SHP77 (cell line): Measurements from ENCODE around the gene TRAF6.

Experiments used
- DNase-seq, 2 experiments: peaks; one replicate each; lab custom pipeline; 2025; lab: John Stamatoyannopoulos, UW

TRAF6 gene

DNA sequence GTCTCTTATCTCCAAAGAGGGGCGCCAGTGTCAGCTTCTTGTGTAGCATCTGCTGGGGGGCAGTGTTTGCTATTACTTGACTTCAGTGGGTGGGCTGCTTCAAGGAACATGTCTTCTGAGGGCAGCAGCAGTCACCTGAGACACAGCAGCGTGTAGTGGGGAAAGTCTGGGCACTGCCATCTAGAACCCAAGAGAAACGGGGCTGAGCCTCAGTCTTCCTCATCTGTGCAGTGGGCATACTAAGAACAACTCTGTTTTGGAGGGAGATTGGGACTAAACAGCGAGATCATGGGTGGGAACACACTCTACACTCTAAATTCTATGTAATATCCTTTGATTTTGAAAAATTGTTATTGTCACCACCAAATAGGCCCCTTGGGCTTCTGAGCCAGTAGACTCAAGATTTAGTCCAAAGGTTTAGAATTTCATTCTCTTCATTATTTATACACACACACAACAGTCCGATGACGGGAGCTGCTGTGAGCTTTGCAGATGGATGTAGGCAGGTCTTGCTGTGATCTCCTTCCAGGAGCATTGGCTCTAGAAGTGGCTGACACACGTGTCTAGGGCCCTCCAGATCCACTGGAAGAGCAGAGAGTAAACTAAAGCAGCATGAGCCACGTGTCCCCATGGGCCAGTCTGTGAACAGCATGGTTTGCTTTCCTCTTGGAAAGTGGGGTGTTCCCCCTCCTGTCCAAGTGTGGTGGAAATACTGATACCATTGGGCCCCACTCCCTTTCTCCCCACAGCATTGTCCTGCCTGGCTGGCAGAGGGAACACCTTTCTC is 51.8 kb downstream of the TRAF6 start:
- no peak for DNase-seq

GRCh38 chr11:36456156-36456555 is 53.9 kb downstream of the TRAF6 start:
- no peak for DNase-seq

DNA sequence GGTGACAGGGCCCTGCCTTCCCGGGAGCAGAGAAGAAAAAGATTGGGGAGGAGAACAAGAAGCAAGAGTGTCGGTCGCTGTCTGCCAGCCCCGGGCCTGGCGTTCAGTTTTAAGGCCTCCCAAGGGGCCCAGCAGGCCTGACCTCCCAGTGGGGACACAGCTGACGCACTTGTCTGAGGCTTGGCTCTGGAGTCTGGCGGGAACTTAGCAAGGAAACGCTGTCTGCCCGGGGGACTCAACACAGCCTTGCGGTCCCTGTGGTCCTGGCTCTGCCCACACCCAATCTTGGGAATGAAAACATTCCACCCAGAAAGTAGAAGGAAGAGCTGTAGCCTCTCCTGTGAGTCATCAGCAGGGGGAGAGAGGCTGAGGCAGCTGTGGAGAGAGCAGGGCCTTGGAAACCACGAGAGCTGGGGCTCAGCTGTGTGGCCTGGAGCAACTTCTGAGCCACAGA is 54.4 kb downstream of the TRAF6 start:
- no peak for DNase-seq

GRCh38 chr11:36454941-36455631 is 55.0 kb downstream of the TRAF6 start:
- DNase-seq = no peak

- DNase-seq = no peak
These were observed 55.5 kb downstream of the TRAF6 start for GRCh38 chr11:36454551-36454940.

- DNase-seq = no peak
These were observed 56.4 kb downstream of the TRAF6 start for GRCh38 chr11:36453678-36454077.

GRCh38 chr11:36452961-36453360 is 57.1 kb downstream of the TRAF6 start:
- DNase-seq = no peak

DNA sequence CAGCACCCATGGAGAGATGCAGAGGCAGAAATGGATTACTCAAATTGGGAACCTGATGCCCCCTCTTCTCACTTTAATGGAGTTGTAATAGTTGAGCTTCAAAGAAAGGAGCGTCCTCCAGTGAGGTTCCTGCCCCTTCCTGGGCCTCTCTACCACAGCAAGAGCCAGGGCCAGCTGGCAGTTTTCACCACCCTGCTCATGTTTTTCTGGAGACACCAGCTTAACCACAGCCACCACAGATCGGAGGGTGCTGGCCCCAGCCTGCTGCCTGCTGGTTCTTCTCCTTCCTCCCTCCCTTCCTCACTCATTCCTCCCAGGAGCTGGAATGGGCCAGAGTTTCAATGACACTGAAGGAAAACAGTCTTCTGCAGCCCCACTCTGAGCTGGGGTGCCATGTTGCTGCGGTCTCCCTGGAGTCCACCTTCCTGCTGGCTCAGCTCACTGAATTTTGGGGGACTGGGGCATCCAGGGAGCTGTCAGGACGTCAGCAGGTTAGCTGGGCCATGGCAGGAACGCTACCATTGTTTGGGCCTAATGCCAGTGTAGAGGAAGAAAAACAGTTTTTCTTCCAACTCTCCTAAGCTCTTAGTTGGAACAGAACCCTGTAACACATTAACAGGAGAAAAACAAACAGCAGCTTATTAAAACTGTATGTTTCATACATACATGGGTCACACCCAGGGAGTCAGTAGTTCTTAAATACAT is 57.7 kb downstream of the TRAF6 start:
- DNase-seq = no peak

DNA sequence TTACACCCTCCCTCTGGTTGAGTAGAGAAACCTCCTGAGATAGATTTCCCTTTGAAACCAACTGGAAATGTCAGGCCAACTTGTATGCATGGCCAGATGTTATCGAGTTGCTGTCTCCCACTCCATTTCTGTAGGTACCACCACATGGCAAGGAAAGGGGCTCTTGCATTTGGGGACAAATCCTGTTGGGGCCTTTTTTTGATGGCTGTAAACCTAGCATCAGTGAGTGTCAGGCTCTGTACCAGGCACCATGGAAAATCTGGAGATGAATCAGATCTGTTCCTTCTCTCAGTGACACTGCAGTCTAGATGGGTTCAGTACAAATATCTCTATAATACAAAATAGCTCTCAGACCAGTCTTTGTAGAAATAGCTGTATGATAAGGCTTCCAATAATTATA is 58.4 kb downstream of the TRAF6 start:
- no peak for DNase-seq

GRCh38 chr11:36451045-36451444 is 59.0 kb downstream of the TRAF6 start:
- DNase-seq = no peak

DNA sequence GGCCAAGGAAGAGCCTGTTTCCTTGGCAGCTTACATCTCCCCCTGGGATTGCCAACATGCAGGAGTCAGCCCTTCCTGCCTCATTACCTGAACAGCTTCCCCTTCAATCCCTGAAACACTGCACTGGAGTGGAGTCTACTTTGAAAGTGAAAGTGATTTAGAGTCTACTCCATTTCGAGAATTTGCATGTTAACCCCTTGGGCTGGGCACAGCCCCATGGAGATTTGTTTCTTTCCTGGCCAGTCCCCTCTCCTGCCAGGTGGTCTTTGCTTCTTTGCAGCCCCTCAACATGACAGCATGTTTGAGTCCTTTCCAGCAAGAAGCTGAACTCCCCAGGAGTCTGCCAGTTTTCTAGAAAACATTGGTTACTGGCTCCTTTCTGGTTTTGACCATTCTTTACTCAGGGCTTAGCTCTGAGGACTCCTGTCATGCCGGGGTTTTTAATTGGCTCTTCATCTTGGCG is 59.9 kb downstream of the TRAF6 start:
- no peak for DNase-seq

- DNase-seq = no peak
These were observed 60.4 kb downstream of the TRAF6 start for GRCh38 chr11:36449561-36450096.

- DNase-seq = no peak
These were observed 62.1 kb downstream of the TRAF6 start for GRCh38 chr11:36447947-36448346.

GRCh38 chr11:36447514-36447913 is 62.6 kb downstream of the TRAF6 start:
- DNase-seq = no peak

- DNase-seq = no peak
These were observed 63.9 kb downstream of the TRAF6 start for GRCh38 chr11:36446135-36446534.

DNA sequence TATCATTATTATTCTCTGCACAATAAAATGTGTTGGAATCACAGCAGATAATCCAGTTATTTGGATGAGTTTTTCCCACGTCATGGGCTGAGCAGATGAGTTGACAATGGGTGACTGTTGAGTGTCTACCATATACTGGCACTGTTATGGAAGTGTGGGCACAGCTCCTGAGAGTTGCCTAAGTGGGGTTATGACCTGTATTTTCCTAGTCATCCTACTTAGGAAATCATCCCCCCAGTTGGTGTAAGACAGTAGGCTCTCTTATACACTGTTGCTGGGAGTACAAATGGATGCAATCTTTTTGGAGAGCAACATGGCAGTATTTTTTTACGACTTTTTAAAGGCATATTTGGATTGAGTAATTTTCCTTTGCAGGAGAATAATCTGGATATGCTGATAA is 66.4 kb downstream of the TRAF6 start:
- no peak for DNase-seq

- DNase-seq = no peak
These were observed 68.4 kb downstream of the TRAF6 start for GRCh38 chr11:36441610-36442208.

- no peak for DNase-seq
These were observed 71.9 kb downstream of the TRAF6 start for GRCh38 chr11:36438126-36438525.

- no peak for DNase-seq
These were observed 72.7 kb downstream of the TRAF6 start for GRCh38 chr11:36437413-36437812.
